H9 (cell line): ENCODE measurements around the gene PGBD2. TPM values are rescaled to one million over a fixed set of nuclear protein-coding genes. Genes with fewer than 3 reads are reported as not detected.
"Not testable (repeated sequence)": the region's sequence is repeated elsewhere in the genome, so short reads cannot be mapped to it uniquely, and the experiment has no call there.

ENCODE experiments used
- DNase-seq: peaks from one replicate; pipeline ENCODE4 v3.0.0-alpha.2; 2017
- H2AFZ ChIP-seq: one replicate; pipeline ENCODE4 v1.6.1; 2013; ENCODE audit warnings: mild to moderate bottlenecking, low read length, control low read depth, moderate library complexity
- H2AK5ac ChIP-seq: 2 replicates; pipeline ENCODE4 v1.6.1; 2013; ENCODE audit warnings: low read length, control low read depth, mixed read lengths; ENCODE audit not compliant: insufficient read length
- H2BK120ac ChIP-seq: one replicate; pipeline ENCODE4 v1.6.1; 2013; ENCODE audit warnings: low read depth, mild to moderate bottlenecking, low read length, control low read depth, inconsistent platforms; ENCODE audit not compliant: poor library complexity, severe bottlenecking
- H2BK12ac ChIP-seq: 2 replicates; pipeline ENCODE4 v1.6.1; 2013; ENCODE audit warnings: low read length, control low read depth, mixed read lengths, low read depth; ENCODE audit not compliant: insufficient read length
- H2BK15ac ChIP-seq: 2 replicates; pipeline ENCODE4 v1.6.1; 2013; ENCODE audit warnings: low read depth, low read length, control low read depth
- H2BK20ac ChIP-seq: one replicate; pipeline ENCODE4 v1.6.1; 2013; ENCODE audit warnings: low read depth, mild to moderate bottlenecking, low read length, control low read depth, inconsistent platforms; ENCODE audit not compliant: poor library complexity, severe bottlenecking
- H2BK5ac ChIP-seq: 2 replicates; pipeline ENCODE4 v1.6.1; 2013; ENCODE audit warnings: low read length, control low read depth, mixed read lengths; ENCODE audit not compliant: insufficient read length
- H3K14ac ChIP-seq: 2 replicates; pipeline ENCODE4 v1.6.1; 2013; ENCODE audit warnings: low read length, control low read depth; ENCODE audit not compliant: insufficient read depth
- H3K18ac ChIP-seq: 2 replicates; pipeline ENCODE4 v1.6.1; 2013; ENCODE audit warnings: low read depth, mild to moderate bottlenecking, mixed read lengths, low read length, control low read depth; ENCODE audit not compliant: insufficient read length
- H3K23ac ChIP-seq: 2 replicates; pipeline ENCODE4 v1.6.1; 2013; ENCODE audit warnings: low read length, control low read depth, mixed read lengths, low read depth; ENCODE audit not compliant: insufficient read length
- H3K23me2 ChIP-seq: 2 replicates; pipeline ENCODE4 v1.6.1; 2013; ENCODE audit warnings: low read depth, mild to moderate bottlenecking, mixed read lengths, low read length, control low read depth; ENCODE audit not compliant: insufficient read length, poor library complexity, severe bottlenecking
- H3K27ac ChIP-seq: 2 replicates; pipeline ENCODE4 v1.5.1; 2013; ENCODE audit warnings: low read length, control low read depth, mixed read lengths, low read depth; ENCODE audit not compliant: insufficient read length
- H3K27me3 ChIP-seq: 2 replicates; pipeline ENCODE4 v1.6.1; 2013; ENCODE audit warnings: low read length, control low read depth, inconsistent platforms; ENCODE audit not compliant: insufficient read depth
- H3K4ac ChIP-seq: 2 replicates; pipeline ENCODE4 v1.6.1; 2013; ENCODE audit warnings: low read depth, mild to moderate bottlenecking, control low read depth, inconsistent platforms, low read length, moderate library complexity
- H3K4me1 ChIP-seq: 2 replicates; pipeline ENCODE4 v1.6.1; 2013; ENCODE audit warnings: low read length, control low read depth, inconsistent platforms; ENCODE audit not compliant: insufficient read depth
- H3K4me2 ChIP-seq: 2 replicates; pipeline ENCODE4 v1.6.1; 2013; ENCODE audit warnings: low read length, control low read depth, mixed read lengths; ENCODE audit not compliant: insufficient read length, insufficient read depth
- H3K56ac ChIP-seq: 2 replicates; pipeline ENCODE4 v1.6.1; 2013; ENCODE audit warnings: low read depth, mild to moderate bottlenecking, mixed read lengths, low read length, control low read depth; ENCODE audit not compliant: insufficient read length
- H3K79me1 ChIP-seq: 2 replicates; pipeline ENCODE4 v1.6.1; 2013; ENCODE audit warnings: low read depth, mild to moderate bottlenecking, moderate library complexity, low read length, control low read depth, inconsistent platforms; ENCODE audit not compliant: insufficient read depth, poor library complexity, severe bottlenecking
- H3K79me2 ChIP-seq: 2 replicates; pipeline ENCODE4 v1.6.1; 2013; ENCODE audit warnings: low read length, control low read depth, inconsistent platforms; ENCODE audit not compliant: insufficient read depth
- H3K9ac ChIP-seq: 2 replicates; pipeline ENCODE4 v1.6.1; 2013; ENCODE audit warnings: low read length, control low read depth, mixed read lengths; ENCODE audit not compliant: insufficient read length; ENCODE audit errors: extremely low read depth
- H3K9me3 ChIP-seq: one replicate; pipeline ENCODE4 v1.6.1; 2013; ENCODE audit warnings: low read depth, low read length, inconsistent platforms; ENCODE audit not compliant: control insufficient read depth
- H3T11ph ChIP-seq: one replicate; pipeline ENCODE4 v1.6.1; 2013; ENCODE audit warnings: mild to moderate bottlenecking, low read length, control low read depth, inconsistent platforms
- H4K20me1 ChIP-seq: one replicate; pipeline ENCODE4 v1.6.1; 2013; ENCODE audit not compliant: control insufficient read depth, insufficient read length, insufficient read depth
- H4K5ac ChIP-seq: 2 replicates; pipeline ENCODE4 v1.6.1; 2013; ENCODE audit warnings: low read depth, mild to moderate bottlenecking, mixed read lengths, low read length, control low read depth; ENCODE audit not compliant: insufficient read length
- H4K8ac ChIP-seq: replicated peaks from 2 replicates; pipeline ENCODE4 v1.6.1; 2013; ENCODE audit warnings: low read length, control low read depth, mixed read lengths, low read depth; ENCODE audit not compliant: insufficient read length
- H4K91ac ChIP-seq: 2 replicates; pipeline ENCODE4 v1.6.1; 2013; ENCODE audit warnings: low read depth, mild to moderate bottlenecking, moderate library complexity, mixed read lengths, low read length, control low read depth; ENCODE audit not compliant: insufficient read length
- H3K27ac Mint-ChIP-seq, 3 experiments: 2 replicates in 2 of 3; 3 replicates in 1 of 3; pipeline ENCODE4 v1.8.0; 2020 to 2021; ENCODE audit warnings: mixed read lengths in 3 of 3, mild to moderate bottlenecking in 1 of 3, moderate library complexity in 1 of 3
- H3K27me3 Mint-ChIP-seq: 2 replicates; pipeline ENCODE4 v1.8.0; 2021; ENCODE audit warnings: low read depth, mild to moderate bottlenecking, moderate library complexity, mixed read lengths
- H3K36me3 Mint-ChIP-seq, 3 experiments: 2 replicates in 2 of 3; 3 replicates in 1 of 3; pipeline ENCODE4 v1.8.0; 2020 to 2021; ENCODE audit warnings: low read depth in 3 of 3, mixed read lengths in 3 of 3; ENCODE audit not compliant: insufficient read depth in 1 of 3
- H3K4me1 Mint-ChIP-seq, 2 experiments: 2 replicates each; pipeline ENCODE4 v1.8.0; 2020; ENCODE audit warnings: mixed read lengths in 2 of 2
- H3K4me3 Mint-ChIP-seq, 2 experiments: 2 replicates in 1 of 2; 3 replicates in 1 of 2; pipeline ENCODE4 v1.8.0; 2020 to 2021; ENCODE audit warnings: mild to moderate bottlenecking in 2 of 2, mixed read lengths in 2 of 2, moderate library complexity in 1 of 2
- H3K9me3 Mint-ChIP-seq, 2 experiments: 2 replicates in 1 of 2; 3 replicates in 1 of 2; pipeline ENCODE4 v1.8.0; 2020; ENCODE audit warnings: mild to moderate bottlenecking in 2 of 2, mixed read lengths in 2 of 2, moderate library complexity in 1 of 2
- WGBS: extraction: QIAGEN DNeasy Blood & Tissue Kit; methylation state at CpG from one replicate; pipeline ENCODE4 v1.1.7; 2013; ENCODE audit warnings: missing lambda C conversion rate, low lambda C conversion rate, mixed read lengths; ENCODE audit not compliant: insufficient read length; ENCODE audit errors: extremely low coverage; 5-methylcytosine and 5-hydroxymethylcytosine counted together
- total RNA-seq: library from RNA; stranded (reverse); gene quantifications from 2 replicates; pipeline ENCODE4 v1.2.1, GENCODE V29; 2021

The PGBD2 gene
- total RNA-seq, 1 experiment from 2014 or later, result 10.4 TPM

- no CpG with 5 or more reads among the region's 33 CpGs for WGBS
- H4K20me1 ChIP-seq, H2BK20ac ChIP-seq, H3K79me2 ChIP-seq, H3K4me1 Mint-ChIP-seq, H3K18ac ChIP-seq, H3K9me3 ChIP-seq, H3K4me1 ChIP-seq, H3K23me2 ChIP-seq, H3K79me1 ChIP-seq, H3K23ac ChIP-seq, H2AK5ac ChIP-seq, H3K4ac ChIP-seq, H3K56ac ChIP-seq, H3K27me3 Mint-ChIP-seq, H3K27ac Mint-ChIP-seq, H2BK15ac ChIP-seq, H3K9me3 Mint-ChIP-seq, DNase-seq, H2BK12ac ChIP-seq, H4K8ac ChIP-seq, H3K14ac ChIP-seq, H3K4me2 ChIP-seq, H3K27me3 ChIP-seq, H4K91ac ChIP-seq, H3K27ac ChIP-seq, H3K4me3 Mint-ChIP-seq, H4K5ac ChIP-seq, H2BK5ac ChIP-seq, H3T11ph ChIP-seq, H3K9ac ChIP-seq, H2BK120ac ChIP-seq, H2AFZ ChIP-seq, H3K36me3 Mint-ChIP-seq: not testable (repeated sequence)
These were observed 39.0 kb downstream of the PGBD2 start for GRCh38 chr1:248945000-248945423.

GRCh38 chr1:248945453-248945852, 39.4 kb downstream of the PGBD2 start:
- not testable (repeated sequence) for H3T11ph ChIP-seq, H3K23ac ChIP-seq, H3K56ac ChIP-seq, H3K23me2 ChIP-seq, H3K9me3 Mint-ChIP-seq, H3K79me1 ChIP-seq, H2BK5ac ChIP-seq, H4K8ac ChIP-seq, H3K4me3 Mint-ChIP-seq, H3K27ac Mint-ChIP-seq, H3K9me3 ChIP-seq, H2BK20ac ChIP-seq, H3K4me2 ChIP-seq, H3K4me1 Mint-ChIP-seq, H2BK15ac ChIP-seq, H3K27me3 Mint-ChIP-seq, H3K4me1 ChIP-seq, H3K14ac ChIP-seq, H2AFZ ChIP-seq, H3K27ac ChIP-seq, H2AK5ac ChIP-seq, H3K18ac ChIP-seq, H4K5ac ChIP-seq, H3K9ac ChIP-seq, H3K36me3 Mint-ChIP-seq, H4K91ac ChIP-seq, H3K27me3 ChIP-seq, H2BK120ac ChIP-seq, H3K79me2 ChIP-seq, H2BK12ac ChIP-seq, H4K20me1 ChIP-seq, H3K4ac ChIP-seq, DNase-seq
- no CpG with 5 or more reads among the region's 13 CpGs for WGBS
